SIG-M5 treated with dmso at 0.1 percent for 504 hours (cell line): ENCODE data around the gene PSMB8.

Experiments
- DNase-seq: peaks from one replicate; lab custom pipeline; 2025; ENCODE audit not compliant: unreplicated experiment; lab: John Stamatoyannopoulos, UW

The PSMB8 gene

GRCh38 chr6:32857156-32857891, 13.5 kb upstream of the PSMB8 start:
- DNase-seq: no peak

DNA sequence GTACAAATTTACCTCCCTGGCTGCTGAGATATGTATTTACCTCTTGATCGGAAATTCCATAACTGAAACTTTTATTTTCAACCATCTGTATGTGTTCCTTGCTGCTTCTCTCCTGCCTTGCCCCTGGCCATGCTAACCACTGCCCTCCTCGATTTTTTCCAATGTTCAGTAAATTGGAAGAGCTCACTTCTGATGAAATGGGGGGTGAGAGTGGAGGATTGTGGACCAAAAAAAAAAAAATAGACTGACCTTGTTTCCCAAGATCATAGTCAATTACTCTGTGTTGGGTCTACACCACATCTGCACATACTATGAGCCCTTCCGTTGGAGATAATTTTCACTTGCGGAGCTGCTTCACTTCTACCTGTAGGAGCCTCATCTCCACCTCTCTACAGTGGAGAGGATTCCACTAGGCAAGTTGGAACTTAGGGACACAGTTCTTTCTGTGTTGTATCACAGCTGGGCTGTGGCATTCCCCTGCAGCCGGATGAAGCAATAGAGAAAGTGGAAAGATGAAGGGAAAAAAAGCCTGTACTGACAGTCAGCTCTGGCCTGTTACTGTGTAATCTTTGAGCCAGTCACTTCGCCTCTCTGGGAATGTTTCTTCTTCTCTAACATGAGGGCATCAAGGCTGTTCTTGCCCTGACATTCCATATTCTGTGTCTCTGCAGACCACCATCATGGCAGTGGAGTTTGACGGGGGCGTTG, 11.8 kb upstream of the PSMB8 start:
- no peak for DNase-seq

DNA sequence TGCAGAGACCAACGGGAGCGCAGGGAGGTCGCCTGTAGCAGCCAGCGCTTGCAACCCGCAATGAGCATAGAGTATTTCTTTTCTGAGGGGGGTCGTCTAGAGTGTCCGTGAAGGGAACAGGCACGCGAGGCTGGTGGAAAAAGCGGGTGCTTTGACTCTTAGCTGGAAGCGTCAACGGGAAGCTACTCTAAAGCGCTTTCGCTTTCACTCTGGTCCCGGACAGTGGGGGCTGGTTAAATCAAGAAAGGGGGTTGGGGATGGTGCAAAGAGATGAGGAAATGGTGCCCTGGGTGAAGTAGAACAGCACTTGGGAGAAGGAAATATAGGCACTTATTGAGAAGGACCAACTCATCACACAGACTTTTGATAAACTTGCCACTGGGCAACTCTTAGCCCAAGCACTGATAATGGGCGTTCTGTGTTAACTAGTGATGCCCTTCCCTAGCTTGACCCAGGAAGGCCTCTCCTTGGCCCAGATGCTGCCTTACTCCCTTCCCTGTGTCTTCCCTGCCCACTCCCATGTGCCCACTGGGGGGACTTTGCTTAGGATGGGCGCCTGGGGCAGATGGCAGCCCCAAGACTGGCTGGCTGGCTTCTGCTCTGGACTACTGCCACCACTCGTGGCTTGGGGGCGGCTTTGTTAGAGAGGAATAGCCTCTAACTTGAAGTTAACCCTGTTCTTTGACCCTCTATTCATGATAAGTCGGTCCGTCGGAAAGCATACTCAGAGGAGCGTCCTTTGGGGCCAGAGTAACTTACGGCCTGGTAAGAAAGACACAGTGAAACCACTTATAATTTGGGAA, 10.7 kb upstream of the PSMB8 start:
- DNase-seq: peak; percentile 76

DNA sequence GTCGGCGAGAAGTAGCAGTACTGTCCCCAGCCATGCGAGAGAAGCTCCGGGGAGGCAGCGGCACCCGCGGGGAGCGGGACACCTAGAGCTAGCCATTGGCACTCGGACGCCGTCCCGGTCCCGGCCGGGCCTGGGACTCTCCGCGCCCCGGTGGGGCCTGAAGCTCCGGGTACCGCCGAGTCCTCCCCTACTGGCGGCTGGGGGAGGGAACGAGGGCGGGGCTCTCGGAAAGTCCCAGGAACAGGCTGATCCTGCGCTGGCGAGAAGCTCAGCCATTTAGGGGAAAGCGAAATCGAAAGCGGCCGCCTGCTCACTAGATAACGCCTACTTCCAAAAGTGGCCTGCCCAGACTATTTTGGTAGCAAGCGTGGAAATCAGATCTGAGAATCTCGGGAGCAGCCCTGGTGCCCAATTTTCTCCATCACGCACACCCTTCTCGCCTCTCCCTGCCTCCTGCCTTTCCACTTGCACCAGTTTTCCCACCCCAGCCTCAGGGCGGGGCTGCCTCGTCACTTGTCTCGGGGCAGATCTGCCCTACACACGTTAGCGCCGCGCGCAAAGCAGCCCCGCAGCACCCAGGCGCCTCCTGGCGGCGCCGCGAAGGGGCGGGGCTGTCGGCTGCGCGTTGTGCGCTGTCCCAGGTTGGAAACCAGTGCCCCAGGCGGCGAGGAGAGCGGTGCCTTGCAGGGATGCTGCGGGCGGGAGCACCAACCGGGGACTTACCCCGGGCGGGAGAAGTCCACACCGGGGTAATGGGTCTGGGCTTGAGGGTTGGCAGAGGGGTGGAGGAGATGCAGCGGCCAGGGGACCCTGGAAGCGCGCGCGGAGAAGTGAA, 9.9 kb upstream of the PSMB8 start, which contains the start of the genes PSMB9 and TAP1:
Gene PSMB9 (plus strand): TSS at position 652 of the 835 bp plus-strand sequence. CDS start 38 bp downstream, at position 690.
Gene TAP1 (minus strand): TSS at position 164 of the 835 bp plus-strand sequence. CDS start 68 bp downstream, at position 96.
- peak; percentile 86 for DNase-seq

- DNase-seq: no peak
These were observed 9.1 kb upstream of the PSMB8 start for GRCh38 chr6:32852844-32853540.

- DNase-seq: no peak
These were observed 8.4 kb upstream of the PSMB8 start for GRCh38 chr6:32852018-32852843.

GRCh38 chr6:32851025-32851424, 7.2 kb upstream of the PSMB8 start:
- no peak for DNase-seq

DNA sequence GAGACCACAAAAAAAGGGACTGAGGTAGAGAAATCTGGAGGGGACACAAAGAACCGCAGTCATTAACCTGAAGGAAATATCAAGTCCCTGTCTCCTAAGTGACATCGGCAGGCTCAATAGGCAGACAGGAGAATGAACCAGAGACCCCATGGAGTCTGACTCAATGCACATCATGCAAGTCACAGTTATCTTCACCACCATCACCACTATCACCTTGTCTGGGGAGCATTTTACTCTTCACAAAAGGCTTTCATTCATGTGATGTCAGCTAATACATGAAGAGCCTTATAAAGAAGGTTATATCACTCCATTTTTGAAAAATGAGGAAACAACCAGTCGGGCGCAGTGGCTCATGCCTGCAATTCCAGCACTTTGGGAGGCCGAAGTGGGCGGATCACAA, 5.3 kb upstream of the PSMB8 start:
- no peak for DNase-seq

DNA sequence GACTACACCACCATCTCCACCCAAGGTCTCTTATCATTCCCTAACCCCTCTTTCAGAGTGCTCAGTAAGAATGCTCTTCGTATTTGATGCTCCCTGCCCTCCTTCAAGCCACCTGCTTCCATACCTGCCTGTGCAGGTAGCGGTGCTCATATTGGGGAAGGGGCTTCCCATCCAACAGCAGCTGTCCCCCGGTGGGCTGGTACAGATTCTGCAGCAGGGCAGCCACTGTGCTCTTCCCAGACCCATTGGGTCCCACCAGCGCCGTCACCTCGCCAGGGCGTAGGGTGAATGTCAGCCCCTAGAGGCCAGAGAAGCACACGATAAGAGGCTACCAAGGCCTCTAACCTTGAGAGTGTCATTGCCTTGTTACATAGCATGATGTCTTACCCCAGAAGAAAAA, 3.9 kb upstream of the PSMB8 start:
- DNase-seq: no peak

DNA sequence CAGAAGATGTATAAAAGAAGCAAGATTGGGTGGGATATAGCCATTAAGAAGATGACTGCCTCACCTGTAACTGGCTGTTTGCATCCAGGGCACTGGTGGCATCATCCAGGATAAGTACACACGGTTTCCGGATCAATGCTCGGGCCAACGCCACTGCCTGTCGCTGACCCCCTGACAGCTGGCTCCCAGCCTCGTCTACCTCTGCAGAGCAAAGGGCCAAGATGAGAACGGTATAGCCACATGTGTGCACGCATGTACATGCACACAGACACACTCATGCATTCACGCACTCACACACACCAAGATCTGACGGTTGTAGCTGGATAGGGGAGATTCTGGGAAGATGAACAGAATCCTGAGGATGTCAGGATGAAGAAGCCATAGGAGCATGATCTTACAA, 3.2 kb upstream of the PSMB8 start:
- DNase-seq: no peak

GRCh38 chr6:32845384-32845884, 1.6 kb upstream of the PSMB8 start:
- DNase-seq: peak; percentile 57

GRCh38 chr6:32844839-32845383, 1.1 kb upstream of the PSMB8 start:
- DNase-seq: no peak

- peak; percentile 20 for DNase-seq
These were observed 392 bp downstream of the PSMB8 start for GRCh38 chr6:32843331-32843978.

- no peak for DNase-seq
These were observed 1.2 kb downstream of the PSMB8 start for GRCh38 chr6:32842690-32843089.

- no peak for DNase-seq
These were observed 1.7 kb downstream of the PSMB8 start for GRCh38 chr6:32842021-32842650.

- DNase-seq: no peak
These were observed 3.1 kb downstream of the PSMB8 start for GRCh38 chr6:32840604-32841246.

GRCh38 chr6:32839356-32839755, 4.5 kb downstream of the PSMB8 start:
- DNase-seq: no peak
